NCI-H2107 treated with DMSO at 0.1 percent for 48 hours (cell line): Measurements from ENCODE around the gene PDE7B.

Source experiments
- DNase-seq: peaks from one replicate; lab custom pipeline; 2025; ENCODE audit not compliant: unreplicated experiment; lab: John Stamatoyannopoulos, UW

PDE7B gene

DNA sequence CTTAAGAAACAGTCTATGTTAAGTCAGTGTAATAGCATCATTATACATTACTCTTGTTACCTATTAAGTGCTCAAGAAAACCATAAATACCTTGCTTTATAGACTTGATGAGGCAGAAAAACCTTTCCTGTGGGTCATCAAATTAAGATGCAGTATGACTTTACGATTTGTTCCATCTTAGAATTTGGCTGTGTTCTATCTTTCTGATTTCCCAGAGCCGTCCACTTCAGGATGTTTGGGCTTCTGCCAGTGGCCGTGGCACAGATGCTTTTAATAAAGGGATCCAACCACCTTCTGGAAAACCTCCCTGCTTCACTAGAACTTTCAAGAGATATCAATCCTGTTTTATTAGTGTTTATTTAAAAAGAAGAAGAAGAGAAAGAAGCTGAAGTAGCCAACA lies 71.2 kb downstream of the PDE7B start:
- DNase-seq, result no peak

DNA sequence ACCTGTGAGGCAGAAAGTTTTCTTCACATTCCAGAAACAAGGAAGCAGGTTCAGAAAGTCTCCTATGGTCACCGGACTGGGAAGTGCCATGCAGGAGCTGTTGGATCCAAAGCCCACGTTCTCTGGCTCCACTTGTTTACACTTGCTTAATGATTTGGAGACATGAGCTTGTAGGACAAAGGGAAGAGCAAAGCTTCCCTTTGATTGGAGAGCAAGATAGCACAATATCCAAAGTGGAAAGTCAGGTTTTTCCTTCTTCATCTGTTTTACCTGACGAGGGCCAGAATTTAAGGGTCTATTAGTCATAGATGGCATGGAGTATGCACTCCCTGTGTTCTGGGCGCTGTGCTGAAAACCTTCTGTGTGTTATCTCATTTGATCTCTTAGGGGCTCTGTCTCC lies 81.2 kb downstream of the PDE7B start:
- DNase-seq, result no peak

DNA sequence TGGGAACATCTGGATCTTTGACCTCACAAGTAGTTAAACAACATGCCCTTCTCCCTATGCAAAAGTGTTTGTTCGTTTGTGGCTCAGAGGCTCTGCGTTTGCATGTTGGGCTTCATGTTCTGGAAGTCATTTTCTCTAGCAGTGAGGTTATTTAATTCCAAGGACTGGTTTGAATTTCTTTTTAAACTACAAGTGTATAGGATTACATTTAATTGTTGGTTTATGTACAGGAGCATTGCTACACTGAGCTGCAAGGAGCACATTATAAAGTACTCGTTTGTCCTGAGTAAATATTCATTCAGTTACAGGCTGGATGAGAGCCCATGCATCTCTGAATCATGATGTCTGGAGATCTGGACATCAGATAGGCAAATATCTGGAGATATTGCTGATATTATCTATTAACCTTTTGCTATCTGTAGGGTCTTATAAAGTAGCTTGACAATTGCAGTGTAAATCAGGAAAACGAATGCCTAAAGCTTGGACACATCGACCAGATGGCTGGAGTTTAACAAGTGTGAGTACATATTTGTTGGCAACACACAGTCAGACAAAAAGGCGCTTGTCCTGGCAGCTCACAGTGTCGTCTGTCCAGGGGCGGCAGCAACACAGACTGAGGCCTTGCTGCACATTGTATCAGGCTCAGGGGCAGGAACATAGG lies 84.6 kb downstream of the PDE7B start:
- DNase-seq, result peak; percentile 27

DNA sequence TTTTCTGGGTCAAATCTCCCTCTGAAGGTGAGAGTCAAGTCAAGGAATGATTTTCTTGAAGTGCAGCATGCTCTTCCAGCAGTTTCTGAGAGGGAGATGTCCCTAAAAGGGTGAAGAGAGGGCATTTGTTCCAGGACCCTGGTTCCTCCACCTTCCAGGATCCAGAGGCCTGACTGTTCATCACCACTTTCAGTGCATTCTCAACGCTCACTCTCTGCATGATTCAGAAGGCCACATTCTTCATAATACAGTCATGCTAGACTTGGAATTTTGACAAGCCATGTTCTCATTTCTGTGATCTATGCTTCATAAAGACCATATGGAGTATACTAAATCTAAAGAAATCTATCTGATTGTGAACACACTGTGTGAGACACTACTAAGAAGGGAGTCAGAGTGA lies 85.1 kb downstream of the PDE7B start:
- DNase-seq, result no peak

DNA sequence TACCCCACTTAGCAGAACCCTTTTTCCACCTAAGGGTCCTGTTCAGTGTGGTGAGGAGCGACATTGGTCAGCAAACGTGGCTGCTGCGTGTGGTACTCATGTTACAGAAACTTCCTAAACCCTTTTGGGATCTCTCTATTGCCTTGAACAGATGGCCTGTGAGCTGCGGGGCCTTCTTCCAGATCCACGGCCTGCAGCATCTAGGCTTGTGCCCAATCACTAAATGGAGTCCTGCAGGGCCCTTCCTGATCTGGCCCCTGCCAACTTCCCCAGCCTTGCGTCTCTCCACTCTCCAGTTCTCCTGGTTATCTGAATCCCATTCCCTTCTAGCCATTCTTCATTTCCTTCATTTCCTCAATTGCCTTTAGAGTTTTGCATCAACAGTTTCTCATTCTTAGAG lies 85.6 kb downstream of the PDE7B start:
- no peak for DNase-seq

DNA sequence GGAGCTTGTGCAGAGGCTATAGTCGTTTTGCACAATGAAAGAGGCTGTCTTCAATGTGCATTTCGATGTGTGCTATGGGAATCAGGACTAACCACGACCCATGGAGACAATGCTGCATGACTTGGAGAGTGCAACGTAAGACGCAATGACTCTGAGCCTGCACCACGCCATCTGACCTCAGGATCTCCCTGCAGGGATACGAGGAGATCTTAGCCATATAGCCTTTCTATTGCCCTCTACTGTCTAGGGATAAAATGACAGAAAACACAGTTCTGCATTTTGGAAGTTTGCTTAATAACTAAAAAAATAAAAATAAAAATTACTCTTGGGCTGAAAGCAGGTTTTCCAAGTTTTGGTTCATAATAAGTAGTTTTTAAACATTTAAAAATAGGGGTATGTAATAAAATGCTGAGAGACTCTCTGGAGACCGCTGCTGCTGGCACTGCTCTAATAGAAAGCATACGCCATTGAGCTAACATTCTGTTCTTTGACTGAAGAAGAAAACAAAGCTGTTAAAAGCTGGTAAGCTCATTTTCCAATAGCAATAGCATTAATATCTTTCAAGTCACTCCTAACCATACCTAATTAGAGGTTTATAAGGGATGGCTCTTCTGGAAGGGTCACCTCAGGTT lies 87.2 kb downstream of the PDE7B start:
- DNase-seq, result no peak

DNA sequence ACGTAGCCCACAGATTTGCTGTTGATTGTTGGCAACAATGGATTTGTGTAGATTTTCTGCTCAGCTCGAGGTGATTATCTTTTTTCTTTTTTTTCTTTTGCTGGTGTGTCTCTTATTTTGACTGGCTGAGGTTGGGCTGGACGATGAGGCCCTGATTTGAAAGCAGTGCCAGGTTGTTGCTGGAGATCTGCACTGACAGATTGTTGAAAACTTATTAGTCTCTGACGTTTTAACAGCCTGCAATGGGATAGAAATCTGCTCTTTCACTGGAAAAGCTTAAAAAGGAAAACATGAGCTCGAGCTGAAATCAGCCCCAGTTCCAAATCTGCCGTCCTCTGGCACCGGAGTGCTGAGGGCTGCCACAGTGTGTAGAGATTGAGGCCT lies 87.7 kb downstream of the PDE7B start:
- DNase-seq, result no peak

DNA sequence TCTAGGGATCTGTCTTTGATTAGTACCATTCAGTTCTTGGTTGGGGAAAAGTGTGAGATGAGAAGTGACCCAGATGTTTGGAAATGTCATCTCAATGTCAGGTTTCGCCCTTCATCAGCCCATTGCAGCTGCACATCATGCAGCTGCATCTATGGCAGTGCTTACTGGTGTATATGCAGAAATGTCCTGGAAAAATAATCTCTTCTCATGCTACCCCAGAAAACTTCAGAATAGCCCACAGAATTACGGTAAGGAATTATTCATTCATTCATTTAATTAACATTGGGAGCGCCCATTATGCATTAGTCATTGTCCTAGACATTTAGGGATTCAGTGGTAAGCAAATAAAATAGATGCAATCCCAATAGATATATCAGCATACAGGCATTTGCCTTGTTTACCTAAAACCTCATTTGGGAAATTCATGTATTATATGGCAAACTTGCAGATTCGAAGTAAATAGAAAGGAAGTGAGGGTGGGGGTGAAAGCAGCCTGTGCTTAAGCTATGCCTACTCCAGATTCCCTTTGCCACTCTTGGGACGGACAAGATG lies 89.2 kb downstream of the PDE7B start:
- DNase-seq, result no peak

DNA sequence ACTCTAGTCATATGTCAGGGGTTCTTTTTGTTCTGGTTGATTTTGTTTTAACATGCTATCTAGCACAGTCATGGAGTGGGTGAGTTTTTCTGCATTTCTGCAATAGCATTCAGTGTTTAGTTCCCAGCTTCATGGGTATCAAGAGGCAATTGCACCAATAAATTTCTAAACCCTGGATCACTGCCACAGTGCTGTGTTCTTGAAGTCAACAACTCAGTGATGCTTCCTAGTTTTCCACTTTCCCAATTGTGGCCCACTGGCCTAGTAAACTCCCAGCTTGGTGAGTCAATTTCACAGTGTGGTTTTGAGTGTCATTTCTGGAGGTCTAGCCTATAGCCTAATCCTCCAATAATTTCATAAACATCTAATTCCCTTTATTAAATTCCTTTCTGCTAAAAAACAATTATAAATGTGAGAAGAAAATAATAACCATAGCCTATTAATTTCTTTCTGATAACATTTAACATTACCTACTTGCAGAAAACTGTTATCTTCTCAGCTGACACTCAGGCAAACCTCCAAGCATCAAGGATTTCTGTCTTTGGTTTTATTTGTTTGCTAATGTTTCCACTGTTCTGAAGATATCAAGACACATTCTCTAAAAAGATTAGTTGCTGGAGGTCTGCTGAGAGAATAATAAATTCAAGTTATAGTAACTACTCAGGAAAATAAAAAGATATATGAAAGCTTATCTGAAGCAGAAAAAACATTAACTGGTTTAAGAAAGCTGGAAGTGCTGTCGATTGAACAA lies 89.9 kb downstream of the PDE7B start:
- no peak for DNase-seq

DNA sequence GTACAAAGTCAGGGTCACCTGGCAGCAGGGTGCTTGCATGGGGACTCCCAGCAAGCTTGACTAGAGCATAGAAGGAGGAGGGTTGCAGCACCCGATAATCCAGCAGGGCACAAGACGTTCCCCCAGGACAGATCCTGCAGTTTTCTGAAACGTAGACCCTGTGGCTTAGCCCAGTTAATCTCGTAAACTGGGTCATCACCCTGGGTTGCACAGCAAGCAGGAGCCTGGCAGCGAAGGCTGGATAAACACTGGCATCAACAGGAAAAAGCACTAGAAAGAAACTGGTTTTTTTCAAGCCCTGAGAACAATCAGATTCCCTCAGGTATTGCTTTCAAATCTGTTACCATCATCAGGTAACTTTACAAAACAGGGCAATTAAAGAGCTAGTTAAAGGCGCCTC lies 92.6 kb downstream of the PDE7B start:
- no peak for DNase-seq

DNA sequence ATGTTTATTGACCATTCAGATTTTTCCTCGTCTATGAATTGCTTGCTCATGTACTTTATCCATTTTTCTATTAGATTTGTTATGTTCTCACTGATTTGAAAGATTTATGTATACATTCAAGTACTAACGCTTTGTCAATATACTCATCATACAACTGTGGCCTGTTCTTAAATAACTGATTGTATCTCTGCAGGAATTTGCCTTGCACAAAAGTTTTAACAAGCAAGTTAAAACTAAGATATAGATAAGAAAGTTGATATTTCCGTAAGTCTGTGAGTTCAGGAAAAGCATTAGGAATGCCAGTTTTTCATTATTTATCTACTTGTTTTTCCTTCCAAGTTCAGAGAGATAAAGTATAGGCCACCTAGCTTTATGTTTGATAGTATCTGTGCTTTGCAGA lies 95.2 kb downstream of the PDE7B start:
- DNase-seq, result no peak

DNA sequence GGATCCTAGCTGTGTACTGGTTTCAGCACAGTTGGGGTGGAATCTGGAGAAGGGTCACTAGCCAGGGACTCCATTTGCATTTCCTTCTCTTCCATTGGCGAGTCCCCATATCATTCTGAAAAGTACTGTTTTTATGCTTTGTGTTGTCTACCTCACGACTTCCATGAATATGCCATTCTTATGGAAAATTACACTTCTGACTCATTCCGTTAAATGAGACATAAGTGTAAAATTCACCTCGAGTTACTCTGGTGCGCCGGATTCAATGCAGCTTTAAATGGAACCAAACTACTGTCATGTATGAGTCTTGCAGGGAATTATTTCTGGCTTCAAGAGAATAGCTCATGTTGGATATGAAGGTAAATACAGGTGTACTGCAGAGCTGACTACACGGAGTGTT lies 99.2 kb downstream of the PDE7B start:
- no peak for DNase-seq

DNA sequence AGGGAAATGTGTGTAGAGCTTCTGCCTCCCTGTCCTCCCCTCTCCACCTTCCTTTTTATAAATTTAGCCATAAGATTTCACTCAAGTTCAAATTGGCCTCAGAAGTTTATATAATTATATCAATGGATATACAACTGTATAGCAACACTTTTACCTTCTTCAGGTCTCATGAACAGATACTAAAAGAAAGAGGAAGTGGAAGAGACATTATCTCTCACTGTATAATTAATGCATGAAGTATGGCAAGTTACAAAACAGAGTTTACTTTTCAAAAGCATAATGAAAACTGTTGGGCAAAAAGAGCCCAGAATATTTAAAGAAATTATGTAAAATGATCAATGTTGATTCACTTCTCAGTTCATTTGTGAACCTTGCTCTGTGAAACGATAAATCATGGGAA lies 99.7 kb downstream of the PDE7B start:
- DNase-seq, result no peak

DNA sequence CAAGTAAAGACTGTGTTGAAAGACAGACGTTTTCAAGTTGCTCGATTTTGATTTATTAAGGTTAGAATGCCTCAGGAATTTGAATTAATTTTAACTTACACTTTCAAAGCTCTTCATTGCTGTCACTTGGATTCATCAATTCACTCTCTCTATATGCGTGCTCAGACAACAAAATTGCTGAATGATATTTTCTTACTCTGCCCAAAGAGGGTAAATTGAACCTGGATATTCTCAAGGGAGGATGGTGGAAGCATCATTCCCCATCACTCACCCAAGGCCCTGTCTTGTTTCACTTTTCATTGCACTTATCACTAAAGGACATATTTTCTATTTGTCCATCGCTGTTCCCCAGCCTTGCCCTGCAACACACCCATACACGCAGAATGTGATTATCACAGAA lies 102.3 kb downstream of the PDE7B start:
- DNase-seq, result no peak

DNA sequence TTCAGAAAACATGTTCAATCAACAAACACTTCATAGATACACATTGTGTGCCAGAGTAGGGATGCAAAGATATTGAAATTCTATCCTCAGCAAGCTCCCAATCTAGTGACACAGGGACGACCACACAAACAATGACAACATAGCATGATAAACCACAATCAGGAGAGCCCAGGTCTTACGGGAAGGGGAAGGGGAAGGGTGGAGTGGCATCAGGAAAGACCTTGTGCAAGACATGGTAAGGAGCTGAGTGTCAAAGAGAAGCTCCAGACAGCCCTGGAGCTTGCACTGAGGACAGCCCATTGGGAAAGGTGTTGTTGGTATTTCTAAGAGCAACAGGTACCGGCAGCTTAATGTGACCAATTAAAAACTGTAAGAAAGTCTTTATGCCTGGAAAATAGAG lies 103.6 kb downstream of the PDE7B start:
- DNase-seq, result no peak

DNA sequence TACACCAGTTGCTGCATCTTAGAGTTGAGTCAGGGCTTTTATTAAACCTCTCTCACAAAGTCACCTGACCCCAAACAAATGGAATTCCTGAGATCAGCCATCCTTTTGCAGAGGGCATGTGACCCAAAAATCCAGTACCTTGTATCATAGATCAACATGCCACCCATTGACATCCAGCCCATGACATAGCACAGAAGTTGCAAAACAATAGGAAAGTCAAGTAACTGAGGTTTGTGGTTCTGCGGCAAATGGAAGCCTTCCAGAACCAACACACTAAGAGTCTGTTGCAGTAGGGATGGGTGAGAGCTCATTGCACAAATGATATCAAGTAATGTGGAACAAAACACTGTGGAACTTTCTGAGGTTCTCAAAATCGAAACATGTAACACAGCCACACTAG lies 111.2 kb downstream of the PDE7B start:
- DNase-seq, result no peak

DNA sequence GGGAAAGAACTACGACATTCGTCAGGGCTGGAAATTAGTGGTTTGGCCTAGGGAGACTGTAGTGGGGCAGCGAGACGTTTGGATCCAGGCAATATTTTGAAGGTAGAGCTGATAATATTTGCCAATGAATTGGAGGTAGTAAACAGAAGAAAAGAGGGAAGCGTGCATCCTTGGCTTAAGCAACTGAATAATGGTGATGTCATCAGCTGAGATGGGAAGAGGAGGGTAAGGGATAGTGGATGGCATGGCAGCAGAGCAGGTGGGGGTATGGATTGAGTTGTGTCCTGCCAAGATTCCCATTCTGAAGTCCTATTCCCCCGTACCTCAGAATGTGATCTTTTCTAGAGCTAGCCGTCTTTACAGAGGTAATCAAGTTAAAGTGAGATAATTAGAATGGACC lies 119.2 kb downstream of the PDE7B start:
- DNase-seq, result no peak

DNA sequence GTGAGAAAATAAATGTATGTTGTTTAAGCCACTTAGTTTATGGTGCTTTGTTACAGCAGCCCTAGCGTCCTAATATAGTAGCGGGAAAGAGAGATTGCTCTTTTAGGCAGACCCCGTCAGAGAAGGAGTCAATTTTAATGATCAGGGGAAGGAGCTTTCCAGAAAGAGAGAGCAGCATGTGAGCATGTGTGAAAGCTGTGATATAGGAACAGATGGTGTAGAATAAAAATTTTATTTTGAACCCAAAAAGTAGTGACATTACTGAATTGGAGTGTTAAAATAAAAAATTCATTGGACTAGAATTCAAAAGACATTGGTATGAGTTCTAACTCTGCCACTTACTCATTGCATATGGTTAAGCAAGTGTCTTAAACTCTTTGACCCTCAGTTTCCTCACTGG lies 119.8 kb downstream of the PDE7B start:
- no peak for DNase-seq

DNA sequence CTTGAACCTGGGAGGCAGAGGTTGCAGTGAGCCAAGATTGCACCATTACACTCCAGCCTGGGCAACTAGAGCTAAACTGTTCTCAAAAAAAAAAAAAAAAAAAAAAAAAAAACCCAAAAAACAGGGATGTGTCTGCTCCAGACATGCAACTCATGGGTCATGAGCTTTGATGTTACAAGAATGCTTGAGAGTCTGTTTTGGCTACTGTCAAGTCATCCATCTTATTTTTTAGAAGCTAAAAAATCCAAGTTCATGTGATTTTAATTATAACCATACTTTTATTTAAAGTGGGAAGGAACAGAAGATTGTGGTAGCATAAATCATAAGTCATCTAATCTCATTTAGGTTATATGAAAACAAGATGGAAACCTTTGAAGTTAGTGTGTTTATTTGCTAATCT lies 120.6 kb downstream of the PDE7B start:
- no peak for DNase-seq

DNA sequence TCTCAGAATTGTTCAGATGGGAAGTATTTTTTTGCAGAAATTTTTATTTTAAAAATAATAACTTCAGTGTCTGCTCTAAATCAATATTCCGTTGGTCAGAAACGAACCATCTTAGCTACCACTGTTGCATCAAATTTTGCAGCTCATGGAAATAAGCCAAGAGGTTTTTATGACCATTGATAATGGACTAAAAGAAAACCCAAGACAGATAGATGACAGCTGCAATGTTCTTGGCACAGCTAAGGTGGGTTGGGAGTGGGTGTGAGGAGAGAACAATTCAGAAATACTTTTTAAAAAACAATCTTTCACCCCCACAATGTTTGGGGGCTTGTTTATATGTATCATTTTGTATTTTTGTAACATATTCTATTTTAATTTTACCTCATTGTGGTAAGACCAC lies 121.1 kb downstream of the PDE7B start:
- DNase-seq, result no peak

DNA sequence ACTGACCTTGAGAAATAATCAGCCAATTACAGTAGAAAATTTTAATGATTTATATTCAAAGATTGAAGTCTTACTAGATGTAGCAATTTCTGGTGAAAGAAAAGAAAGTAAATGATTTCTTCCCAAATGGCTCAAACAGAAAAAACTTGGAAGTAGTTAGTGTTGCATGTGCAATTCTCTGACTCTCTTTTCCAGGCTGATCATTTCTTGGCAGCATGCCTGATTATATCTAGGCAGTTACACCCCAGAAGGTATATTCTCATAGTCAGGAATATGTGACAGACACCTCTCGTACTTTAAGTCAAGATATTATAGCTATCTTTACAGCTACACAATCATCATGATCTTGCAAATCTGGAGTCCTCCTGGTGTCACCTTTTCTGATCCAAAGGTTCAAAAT lies 122.9 kb downstream of the PDE7B start:
- no peak for DNase-seq

DNA sequence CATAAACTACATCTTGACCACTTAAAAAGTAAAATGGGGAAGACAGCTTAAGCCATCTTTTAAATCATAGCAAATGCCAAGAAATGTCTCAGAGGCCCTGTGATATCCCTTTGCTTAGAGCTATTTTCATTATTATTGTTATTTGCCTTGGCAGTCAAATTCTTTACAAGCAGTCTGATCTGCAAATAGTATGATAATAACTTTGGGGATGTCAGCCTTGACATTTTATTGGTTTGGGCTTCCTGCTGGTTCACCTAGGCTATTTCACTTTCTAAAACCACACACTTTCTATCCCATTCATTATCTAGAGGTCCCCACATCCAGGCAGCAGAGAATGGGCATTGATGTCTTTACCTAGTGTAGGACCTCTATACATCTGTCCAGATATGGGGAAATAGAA lies 125.1 kb downstream of the PDE7B start:
- DNase-seq, result no peak
